NCI-H82 treated with DMSO at 0.1 percent for 48 hours (cell line): ENCODE data around the gene ARHGAP19.

Source experiments
- DNase-seq: peaks from one replicate; lab custom pipeline; 2025; ENCODE audit not compliant: unreplicated experiment; lab: John Stamatoyannopoulos, UW

Gene ARHGAP19

GRCh38 chr10:97173036-97173435 is 119.4 kb downstream of the ARHGAP19 start:
- no peak for DNase-seq
